HepG2 (cell line): ENCODE data around the gene GLDN. TPM values are rescaled to one million over a fixed set of nuclear protein-coding genes. Genes with fewer than 3 reads are reported as not detected.

ENCODE experiments used
- ATAC-seq: fragments of 200-7000 bp; cut with Tn5 transposase; 3 replicates; pipeline ENCODE4 v1.9.1; 2020; ENCODE audit warnings: mild to moderate bottlenecking, moderate library complexity
- BruUV-seq: library from RNA; stranded (reverse); fragments of 400-500 nt; replicated peaks from 2 replicates; lab custom pipeline; 2021; lab: Mats Ljungman, UMichigan
- CTCF ChIA-PET: fragments of 300-600 bp; formaldehyde crosslinking; extraction: SDS; loops from one replicate; lab custom pipeline; 2021; ENCODE audit warnings: low total read pairs, inconsistent platforms, low intra/inter-chr PET ratio; lab: Yijun Ruan, JAX
- POLR2A ChIA-PET: fragments of 350-600 bp; sonication (Branson Sonifier 250); formaldehyde crosslinking; loops from one replicate; lab custom pipeline; 2020; ENCODE audit warnings: antibody characterized with exemption, inconsistent platforms; lab: Yijun Ruan, JAX
- DNase-seq: peaks from one replicate; pipeline ENCODE4 v3.0.0-alpha.2; 2015; ENCODE audit warnings: low spot score
- FAIRE-seq: peaks from 3 replicates; lab custom pipeline; 2011; peaks lifted over from hg19 to GRCh38; lab: Jason Lieb, UNC
- H2AFZ ChIP-seq: one replicate; pipeline ENCODE4 v1.6.1; 2011; ENCODE audit warnings: low read length, inconsistent platforms
- H3K27ac ChIP-seq: fragments of 300-600 bp; 3 replicates; pipeline ENCODE4 v1.8.0; 2011; ENCODE audit warnings: mixed run types, mild to moderate bottlenecking, mixed read lengths, low read length, inconsistent platforms; ENCODE audit not compliant: insufficient read depth; ENCODE audit errors: extremely low read length
- H3K27me3 ChIP-seq, 2 experiments: fragments of 200-600 bp in 1 of 2; 2 replicates in 1 of 2; 3 replicates in 1 of 2; pipeline versions ENCODE4 v1.6.0 to v1.8.0; 2011; ENCODE audit warnings: low read length in 2 of 2, mild to moderate bottlenecking in 2 of 2, moderate library complexity in 2 of 2, inconsistent platforms in 1 of 2; ENCODE audit not compliant: insufficient read depth in 2 of 2, control insufficient read depth in 1 of 2
- H3K36me3 ChIP-seq, 2 experiments: fragments of 200-600 bp in 1 of 2; replicated peaks in 1 of 2; 2 replicates in 1 of 2; 3 replicates in 1 of 2; pipeline versions ENCODE4 v1.5.1 to v1.8.0; 2011; ENCODE audit warnings: low read length in 2 of 2, inconsistent platforms in 1 of 2; ENCODE audit not compliant: insufficient read depth in 2 of 2, control insufficient read depth in 1 of 2
- H3K4me1 ChIP-seq: 2 replicates; pipeline ENCODE4 v1.5.1; 2012; ENCODE audit warnings: low read length, inconsistent platforms; ENCODE audit not compliant: insufficient read depth
- H3K4me2 ChIP-seq: 2 replicates; pipeline ENCODE4 v1.6.0; 2011; ENCODE audit warnings: low read depth, low read length, inconsistent platforms
- H3K4me3 ChIP-seq, 3 experiments: fragments of 200-600 bp in 1 of 3; sonication (generic), shearing (Covaris generic) in 1 of 3; replicated peaks in 1 of 3; 2 replicates each; pipeline ENCODE4 v1.5.1; 2011 to 2016; ENCODE audit warnings: low read length in 3 of 3, inconsistent platforms in 2 of 3, low read depth in 2 of 3, mild to moderate bottlenecking in 2 of 3, control low read depth in 1 of 3, mixed read lengths in 1 of 3; ENCODE audit not compliant: insufficient read depth in 1 of 3
- H3K79me2 ChIP-seq: one replicate; pipeline ENCODE4 v1.6.1; 2011; ENCODE audit warnings: low read length, inconsistent platforms; ENCODE audit not compliant: insufficient read depth
- H3K9ac ChIP-seq: 2 replicates; pipeline ENCODE4 v1.6.0; 2011; ENCODE audit warnings: mild to moderate bottlenecking, low read depth, low read length, inconsistent platforms; ENCODE audit not compliant: insufficient read depth
- H3K9me3 ChIP-seq: 2 replicates; pipeline ENCODE4 v1.5.1; 2012; ENCODE audit warnings: mild to moderate bottlenecking, low read length
- H4K20me1 ChIP-seq: 2 replicates; pipeline ENCODE4 v1.6.0; 2011; ENCODE audit warnings: inconsistent platforms, mild to moderate bottlenecking, low read length, moderate library complexity; ENCODE audit not compliant: insufficient read depth
- ARID3A ChIP-seq: IDR thresholded peaks from 2 replicates; pipeline ENCODE4 v1.6.1; 2012; ENCODE audit warnings: low read depth, low read length, improper control_type of control experiment
- ATF7 ChIP-seq, 2 experiments: fragments of 450-650 bp in 1 of 2; sonication (generic) in 1 of 2; formaldehyde crosslinking in 1 of 2; IDR thresholded peaks; 2 replicates each; pipeline versions ENCODE4 v1.4.0 to v1.6.1; 2016 to 2020; ENCODE audit warnings: antibody characterized with exemption in 1 of 2, mild to moderate bottlenecking in 1 of 2, missing genetic modification reagents in 1 of 2
- BCL3 ChIP-seq: sonication (generic); formaldehyde crosslinking; IDR thresholded peaks from 2 replicates; pipeline ENCODE4 v1.5.1; 2020; ENCODE audit warnings: mild to moderate bottlenecking, missing genetic modification reagents, moderate library complexity
- BRCA1 ChIP-seq: sonication (generic); formaldehyde crosslinking; IDR thresholded peaks from 2 replicates; pipeline ENCODE4 v1.4.0; 2020; ENCODE audit warnings: missing genetic modification reagents
- HNRNPK ChIP-seq: fragments of 200-400 bp; formaldehyde crosslinking; IDR thresholded peaks from 2 replicates; pipeline ENCODE4 v1.6.1; 2018; ENCODE audit warnings: low read length, low read depth, moderate library complexity, mild to moderate bottlenecking; ENCODE audit not compliant: poor library complexity, severe bottlenecking
- IRF1 ChIP-seq: sonication (generic); formaldehyde crosslinking; IDR thresholded peaks from 2 replicates; pipeline ENCODE4 v1.4.0; 2020; ENCODE audit warnings: low read depth, mild to moderate bottlenecking, missing genetic modification reagents
- KDM4B ChIP-seq: sonication (generic); formaldehyde crosslinking; IDR thresholded peaks from 2 replicates; pipeline ENCODE4 v1.4.0; 2020; ENCODE audit warnings: missing genetic modification reagents
- KLF6 ChIP-seq: IDR thresholded peaks from 2 replicates; pipeline ENCODE4 v1.8.0; 2016; ENCODE audit warnings: missing biosample characterization, missing genetic modification reagents
- MTF2 ChIP-seq: sonication (generic); formaldehyde crosslinking; IDR thresholded peaks from 2 replicates; pipeline ENCODE4 v1.5.0; 2020; ENCODE audit warnings: missing genetic modification reagents, borderline replicate concordance
- MXI1 ChIP-seq: IDR thresholded peaks from 3 replicates; pipeline ENCODE4 v1.6.1; 2012; ENCODE audit warnings: low read depth, low read length, inconsistent platforms, borderline replicate concordance
- NFIC ChIP-seq: IDR thresholded peaks from 2 replicates; pipeline ENCODE4 v1.6.1; 2012; ENCODE audit warnings: mild to moderate bottlenecking, low read length, inconsistent platforms
- PHF8 ChIP-seq: sonication (generic); formaldehyde crosslinking; IDR thresholded peaks from 2 replicates; pipeline ENCODE4 v1.5.0; 2020; ENCODE audit warnings: missing genetic modification reagents
- TMF1 ChIP-seq: sonication (generic); formaldehyde crosslinking; IDR thresholded peaks from 2 replicates; pipeline ENCODE4 v1.8.1; 2022; ENCODE audit warnings: low read depth, missing genetic modification reagents
- WIZ ChIP-seq: sonication (generic); formaldehyde crosslinking; IDR thresholded peaks from 2 replicates; pipeline ENCODE4 v1.5.1; 2020; ENCODE audit warnings: mild to moderate bottlenecking, missing genetic modification reagents
- ZFP36L1 ChIP-seq: sonication (generic); formaldehyde crosslinking; IDR thresholded peaks from 2 replicates; pipeline ENCODE4 v1.8.0; 2022; ENCODE audit warnings: mild to moderate bottlenecking, missing genetic modification reagents, moderate library complexity
- ZFYVE20 ChIP-seq: sonication (generic); formaldehyde crosslinking; IDR thresholded peaks from 2 replicates; pipeline ENCODE4 v1.8.0; 2023; ENCODE audit warnings: low read depth, mild to moderate bottlenecking, moderate library complexity, missing genetic modification reagents, borderline replicate concordance
- ZKSCAN1 ChIP-seq: fragments of 150-350 bp; IDR thresholded peaks from 2 replicates; pipeline ENCODE4 v1.6.1; 2014; ENCODE audit warnings: low read length
- ZNF124 ChIP-seq: sonication (generic); formaldehyde crosslinking; IDR thresholded peaks from 2 replicates; pipeline ENCODE4 v1.4.0; 2020; ENCODE audit warnings: missing genetic modification reagents
- ZNF225 ChIP-seq: sonication (generic); formaldehyde crosslinking; IDR thresholded peaks from 2 replicates; pipeline ENCODE4 v1.4.0; 2020; ENCODE audit warnings: mild to moderate bottlenecking, missing genetic modification reagents
- ZNF260 ChIP-seq: sonication (generic); formaldehyde crosslinking; IDR thresholded peaks from 2 replicates; pipeline ENCODE4 v1.4.0; 2020; ENCODE audit warnings: missing genetic modification reagents, low read depth, mild to moderate bottlenecking, borderline replicate concordance
- ZNF720 ChIP-seq: sonication (generic); formaldehyde crosslinking; IDR thresholded peaks from 2 replicates; pipeline ENCODE4 v1.4.0; 2020; ENCODE audit warnings: missing genetic modification reagents
- ZNF841 ChIP-seq: sonication (generic); formaldehyde crosslinking; IDR thresholded peaks from 2 replicates; pipeline ENCODE4 v1.8.1; 2023; ENCODE audit warnings: missing genetic modification reagents, borderline replicate concordance
- WGBS: methylation state at CpG from one replicate; pipeline ENCODE4 v1.1.6; 2017; ENCODE audit warnings: low lambda C conversion rate; 5-methylcytosine and 5-hydroxymethylcytosine counted together
- in situ Hi-C: cut with HindIII; loops from 2 replicates; pipeline ENCODE4 v1.10.0; 2017; ENCODE audit warnings: low pct_unique_long_range_greater_than_20kb; ENCODE audit not compliant: extremely low pct_ligation_motif_present
- intact Hi-C: fragments of 100-400 bp; cut with micrococcal nuclease; formaldehyde crosslinking; loops from one replicate; pipeline ENCODE4 v1.10.0; 2022; ENCODE audit not compliant: unreplicated experiment
- polyA plus RNA-seq, 8 experiments: library from polyadenylated mRNA; depleted of rRNA in 3 of 8; stranded (reverse) in 7 of 8; unstranded in 1 of 8; fragments of >200 nt; fragmentation: Illumina TruSeq in 4 of 8; extraction: Trizol in 4 of 8; gene quantifications; 2 replicates each; pipeline versions ENCODE4 v1.2.1 to v1.2.3, GENCODE V29; 2011 to 2016; ENCODE audit warnings: low read depth in 4 of 8, missing spikeins in 1 of 8, mixed read lengths in 1 of 8; ENCODE audit not compliant: insufficient read depth in 1 of 8
- total RNA-seq, 5 experiments: library from RNA; depleted of rRNA; stranded (reverse); fragments of >200 nt; fragmentation: Illumina TruSeq; extraction: Trizol; gene quantifications; 2 replicates each; pipeline ENCODE4 v1.2.3, GENCODE V29; 2016; ENCODE audit warnings: low read depth in 1 of 5

Gene GLDN
- total and polyA plus RNA-seq, 2 of the 13 experiments (the other 11 are each of a cell fraction or from before 2014, with no cell fraction given) = 0.86 to 1.0 TPM

- ATAC-seq (peak; percentile 65), FAIRE-seq (peak; percentile 90), DNase-seq (peak; percentile 91)
- POLR2A ChIA-PET = interaction anchor here (1.1 kb wide), 1 partner anchor 18 kb away, joined by 5 read pairs; no protein-coding TSS in a partner anchor
- Histone ChIP-seq H3K27me3 (no peaks in the 10 kb centered on the region), H3K9me3 (no peaks in the 10 kb centered on the region), H3K4me2 (peak overlapping the region; percentile 76), H3K36me3 (no peaks in the 10 kb centered on the region), H3K27ac (peak overlapping the region; percentile 88), H3K79me2 (no peaks in the 10 kb centered on the region), H3K9ac (peak overlapping the region; percentile 55), H2AFZ (peak overlapping the region; percentile 10), H3K4me3 (peak overlapping the region; percentile 13 to 58 (median 25); a peak in 5 of 6 replicates), H4K20me1 (no peaks in the 10 kb centered on the region), H3K4me1 (peaks cover 79% of the 10 kb centered on the region)
- CTCF ChIA-PET = no interaction called here
- 2% methylated on average over 7 of the region's 7 CpGs for WGBS
- intact Hi-C loops (no loop called here), in situ Hi-C loops (no loop called here)
- BruUV-seq = no TSS peak
- TF ChIP-seq ZKSCAN1 (no peak), ZNF260 (CRISPR knock-in tag) (no peak), ATF7 (IDR thresholded peaks at IDR 0.05) (no peak), ATF7 (CRISPR knock-in tag; IDR thresholded peaks at IDR 0.05) (no peak), ZNF841 (no peak), BCL3 (CRISPR knock-in tag) (no peak), ZFYVE20 (CRISPR knock-in tag) (no peak), KDM4B (CRISPR knock-in tag) (no peak; the same call in 1 of the 2 replicates), ZNF124 (peak; percentile 68; the same call in 1 of the 2 replicates), PHF8 (CRISPR knock-in tag) (0 out of 2 replicates have a peak, but pooled peaks have one; percentile 19), MTF2 (no peak), HNRNPK (no peak), KLF6 (CRISPR knock-in tag) (no peak), BRCA1 (CRISPR knock-in tag) (peak; percentile 43; the same call in 1 of the 2 replicates), ARID3A (no peak), ZFP36L1 (CRISPR knock-in tag) (no peak), NFIC (no peak), WIZ (CRISPR knock-in tag) (0 out of 2 replicates have a peak, but pooled peaks have one; percentile 69), ZNF720 (CRISPR knock-in tag) (no peak), IRF1 (CRISPR knock-in tag) (no peak), MXI1 (no peak; the same call in 2 of the 3 replicates), ZNF225 (CRISPR knock-in tag) (no peak), TMF1 (CRISPR knock-in tag) (no peak)
Measured at GRCh38 chr15:51318382-51319150, 22.9 kb upstream of the GLDN start.
